HG02798 (cell line): ENCODE data around the gene ARHGAP12.
"Not testable (repeated sequence)": the region's sequence is repeated elsewhere in the genome, so short reads cannot be mapped to it uniquely, and the experiment has no call there.

Source experiments
- ATAC-seq: cut with Tn5 transposase; IDR thresholded peaks from one replicate; pipeline ENCODE4 v1.9.1; 2021; ENCODE audit warnings: mild to moderate bottlenecking; ENCODE audit not compliant: unreplicated experiment, poor library complexity

ARHGAP12 gene, protein sequence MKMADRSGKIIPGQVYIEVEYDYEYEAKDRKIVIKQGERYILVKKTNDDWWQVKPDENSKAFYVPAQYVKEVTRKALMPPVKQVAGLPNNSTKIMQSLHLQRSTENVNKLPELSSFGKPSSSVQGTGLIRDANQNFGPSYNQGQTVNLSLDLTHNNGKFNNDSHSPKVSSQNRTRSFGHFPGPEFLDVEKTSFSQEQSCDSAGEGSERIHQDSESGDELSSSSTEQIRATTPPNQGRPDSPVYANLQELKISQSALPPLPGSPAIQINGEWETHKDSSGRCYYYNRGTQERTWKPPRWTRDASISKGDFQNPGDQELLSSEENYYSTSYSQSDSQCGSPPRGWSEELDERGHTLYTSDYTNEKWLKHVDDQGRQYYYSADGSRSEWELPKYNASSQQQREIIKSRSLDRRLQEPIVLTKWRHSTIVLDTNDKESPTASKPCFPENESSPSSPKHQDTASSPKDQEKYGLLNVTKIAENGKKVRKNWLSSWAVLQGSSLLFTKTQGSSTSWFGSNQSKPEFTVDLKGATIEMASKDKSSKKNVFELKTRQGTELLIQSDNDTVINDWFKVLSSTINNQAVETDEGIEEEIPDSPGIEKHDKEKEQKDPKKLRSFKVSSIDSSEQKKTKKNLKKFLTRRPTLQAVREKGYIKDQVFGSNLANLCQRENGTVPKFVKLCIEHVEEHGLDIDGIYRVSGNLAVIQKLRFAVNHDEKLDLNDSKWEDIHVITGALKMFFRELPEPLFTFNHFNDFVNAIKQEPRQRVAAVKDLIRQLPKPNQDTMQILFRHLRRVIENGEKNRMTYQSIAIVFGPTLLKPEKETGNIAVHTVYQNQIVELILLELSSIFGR

DNA sequence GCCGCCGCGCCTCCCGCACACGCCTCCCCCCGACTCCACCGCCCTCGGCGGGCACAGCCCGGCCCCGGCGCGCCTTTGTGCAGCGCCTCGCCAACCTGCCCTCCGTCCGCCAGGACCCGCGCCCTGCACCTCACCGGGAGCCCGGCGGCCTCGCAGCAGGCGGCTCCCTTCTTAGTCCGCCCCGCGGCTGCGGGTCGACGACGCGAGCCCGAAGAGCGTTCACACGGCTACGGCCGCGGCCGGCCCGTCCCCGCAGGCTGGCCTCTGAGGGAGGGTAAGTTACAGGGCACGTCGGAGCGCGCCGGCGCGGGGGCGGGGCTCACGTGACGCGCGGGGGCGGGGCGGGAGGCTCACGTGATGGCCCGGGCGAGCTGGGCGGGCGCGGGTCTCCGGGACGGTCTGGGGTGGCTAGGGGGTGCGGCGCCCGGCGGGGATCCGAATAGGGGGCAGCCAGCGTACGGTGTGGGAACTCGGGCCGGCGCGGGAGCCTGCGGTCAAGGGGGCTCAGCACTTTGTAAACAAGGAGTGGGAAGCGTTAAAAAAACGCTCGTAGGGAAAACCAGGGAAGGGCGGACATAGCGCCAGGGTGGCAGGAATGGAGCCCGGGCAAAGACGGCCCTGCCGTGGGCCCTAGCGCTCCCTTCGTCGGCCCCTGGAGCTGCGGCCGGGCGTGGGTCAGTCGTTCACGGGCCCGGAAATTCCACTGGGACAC lies at the start of gene ARHGAP12:
Gene ARHGAP12, minus strand, starts transcription at position 283 of the 712 bp plus-strand sequence. CDS start 19,976 bp downstream, outside the sequence.
- ATAC-seq = peak; percentile 83

- ATAC-seq = no peak
These were observed 49.5 kb upstream of the ARHGAP12 start for GRCh38 chr10:31978156-31978483.

DNA sequence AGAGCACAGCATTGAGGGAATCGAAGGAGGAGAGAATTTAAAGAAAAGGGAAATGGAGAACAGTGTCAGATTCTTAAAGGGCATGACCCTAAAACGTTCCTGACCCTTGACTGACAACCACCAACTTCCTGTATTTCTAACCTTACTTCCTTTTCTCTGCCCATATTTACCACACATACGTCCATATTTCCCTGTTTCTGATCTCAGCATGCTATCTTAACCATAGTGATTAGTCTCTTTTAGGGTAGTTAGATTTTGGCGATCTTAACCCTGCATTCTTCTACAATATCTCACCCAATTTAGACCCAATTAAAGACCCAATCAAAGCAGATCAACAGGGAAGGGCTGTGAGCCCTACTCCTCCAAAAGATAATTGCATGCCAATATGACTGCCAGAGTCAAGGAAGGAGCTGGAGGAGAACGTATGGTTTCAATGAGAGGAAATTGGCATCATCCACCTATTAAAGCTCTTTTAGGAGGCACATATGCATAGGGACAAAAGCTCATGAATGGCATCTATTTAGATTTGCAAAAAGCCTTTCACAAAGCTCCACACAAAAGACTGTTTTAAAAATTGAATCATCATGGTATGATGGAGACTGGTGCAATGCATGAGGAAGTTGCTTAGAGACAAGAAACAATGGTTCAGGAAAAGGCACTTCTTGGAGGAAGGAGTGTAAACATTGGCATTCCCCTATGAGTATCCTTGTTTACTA lies 49.0 kb upstream of the ARHGAP12 start:
- no peak for ATAC-seq

GRCh38 chr10:31975157-31975765 lies 46.6 kb upstream of the ARHGAP12 start:
- ATAC-seq = no peak

GRCh38 chr10:31974434-31975124 lies 45.9 kb upstream of the ARHGAP12 start:
- no peak for ATAC-seq

GRCh38 chr10:31972519-31973041 lies 43.9 kb upstream of the ARHGAP12 start:
- ATAC-seq = no peak

GRCh38 chr10:31969847-31970246 lies 41.2 kb upstream of the ARHGAP12 start:
- not testable (repeated sequence) for ATAC-seq

GRCh38 chr10:31963589-31963980 lies 35.0 kb upstream of the ARHGAP12 start:
- no peak for ATAC-seq

DNA sequence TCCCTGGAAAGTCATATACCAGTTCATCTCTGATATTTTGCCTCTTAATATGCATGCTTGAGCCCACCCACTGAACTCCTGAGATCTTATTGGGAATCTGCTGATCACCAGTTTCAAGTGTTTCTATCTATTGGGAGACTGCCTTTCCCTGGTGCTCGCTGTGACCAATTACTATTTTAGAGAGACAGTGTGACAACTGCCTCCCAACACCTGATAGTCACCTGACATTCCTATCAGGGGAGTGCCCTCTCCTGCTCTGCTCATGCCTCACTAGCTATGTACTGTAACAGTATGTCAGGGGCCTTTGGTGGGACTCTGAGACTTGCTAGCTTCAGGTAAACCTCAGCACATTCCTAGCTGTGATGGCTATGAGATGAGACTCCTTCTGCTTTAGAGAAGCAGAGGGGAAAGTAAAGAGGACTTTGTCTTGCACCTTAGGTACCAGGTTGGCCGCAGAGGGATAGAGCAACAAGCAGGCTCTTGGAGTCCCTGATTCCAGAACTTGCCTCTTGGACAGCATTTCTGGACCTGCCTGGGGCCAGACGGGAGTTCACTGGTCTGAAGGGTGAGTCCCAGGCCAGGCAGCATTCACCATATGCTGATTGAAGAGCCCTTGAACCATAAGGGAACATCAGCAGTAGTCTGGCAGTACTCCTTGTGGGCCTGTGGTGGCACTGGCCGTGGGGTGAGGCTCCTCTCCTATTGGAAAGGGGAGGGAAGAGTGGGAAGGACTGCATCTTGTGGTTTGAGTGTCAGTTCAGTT lies 34.4 kb upstream of the ARHGAP12 start:
- no peak for ATAC-seq

- ATAC-seq = peak; percentile 53
These were observed 32.8 kb upstream of the ARHGAP12 start for GRCh38 chr10:31961277-31962074.

- ATAC-seq = no peak
These were observed 31.0 kb upstream of the ARHGAP12 start for GRCh38 chr10:31959461-31960173.

DNA sequence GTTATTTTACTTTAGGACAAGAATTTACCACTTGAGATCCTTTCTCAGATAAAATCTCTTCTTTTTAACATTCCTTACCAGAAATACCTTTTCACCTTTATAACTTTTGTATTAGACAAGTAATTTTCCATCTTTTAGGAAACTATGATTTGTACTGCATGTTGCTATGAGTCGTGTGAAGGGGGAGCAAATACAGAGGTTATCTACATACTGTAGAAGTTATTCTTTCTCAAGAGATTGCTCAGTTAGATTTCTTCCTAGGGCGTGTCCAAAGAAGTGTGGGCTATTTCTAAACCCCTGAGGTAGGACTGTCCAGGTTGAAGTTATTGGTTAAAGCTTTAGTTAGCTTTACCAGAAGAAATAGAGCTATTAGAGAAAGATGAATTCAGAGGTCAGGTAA lies 30.2 kb upstream of the ARHGAP12 start:
- no peak for ATAC-seq

DNA sequence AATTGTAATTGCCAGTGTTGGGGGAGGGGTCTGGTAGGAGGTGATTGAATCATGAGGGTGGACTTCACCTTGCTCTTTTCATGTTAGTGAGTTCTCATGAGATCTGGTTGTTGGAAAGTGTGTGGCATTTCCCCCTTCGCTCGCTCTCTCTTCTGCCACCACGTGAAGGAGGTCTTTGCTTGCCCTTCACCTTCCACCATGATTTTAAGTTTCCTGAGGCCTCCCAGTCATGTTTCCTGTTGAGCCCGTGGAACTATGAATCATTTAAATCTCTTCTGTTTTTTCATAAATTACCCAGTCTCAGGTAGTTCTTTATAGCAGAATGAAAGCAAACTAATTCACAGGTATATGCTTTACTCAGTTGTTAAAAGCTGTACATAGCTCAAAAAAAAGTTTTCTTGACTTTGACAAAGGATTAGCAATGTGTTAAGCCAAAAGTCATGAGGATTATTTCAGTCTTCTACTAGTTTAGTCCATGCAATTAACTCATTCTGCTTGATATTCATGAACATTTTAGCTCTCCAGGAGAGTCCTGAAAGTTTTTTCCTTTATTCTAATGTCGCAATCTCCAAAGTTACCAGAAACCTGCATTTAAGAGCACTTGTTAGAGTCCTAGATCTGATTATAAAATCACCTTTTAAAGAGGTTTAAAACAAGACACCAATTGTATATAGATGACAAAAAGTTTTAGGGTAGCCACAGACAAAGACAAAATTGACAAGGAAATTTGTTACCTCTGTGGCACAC lies 27.7 kb upstream of the ARHGAP12 start:
- no peak for ATAC-seq

DNA sequence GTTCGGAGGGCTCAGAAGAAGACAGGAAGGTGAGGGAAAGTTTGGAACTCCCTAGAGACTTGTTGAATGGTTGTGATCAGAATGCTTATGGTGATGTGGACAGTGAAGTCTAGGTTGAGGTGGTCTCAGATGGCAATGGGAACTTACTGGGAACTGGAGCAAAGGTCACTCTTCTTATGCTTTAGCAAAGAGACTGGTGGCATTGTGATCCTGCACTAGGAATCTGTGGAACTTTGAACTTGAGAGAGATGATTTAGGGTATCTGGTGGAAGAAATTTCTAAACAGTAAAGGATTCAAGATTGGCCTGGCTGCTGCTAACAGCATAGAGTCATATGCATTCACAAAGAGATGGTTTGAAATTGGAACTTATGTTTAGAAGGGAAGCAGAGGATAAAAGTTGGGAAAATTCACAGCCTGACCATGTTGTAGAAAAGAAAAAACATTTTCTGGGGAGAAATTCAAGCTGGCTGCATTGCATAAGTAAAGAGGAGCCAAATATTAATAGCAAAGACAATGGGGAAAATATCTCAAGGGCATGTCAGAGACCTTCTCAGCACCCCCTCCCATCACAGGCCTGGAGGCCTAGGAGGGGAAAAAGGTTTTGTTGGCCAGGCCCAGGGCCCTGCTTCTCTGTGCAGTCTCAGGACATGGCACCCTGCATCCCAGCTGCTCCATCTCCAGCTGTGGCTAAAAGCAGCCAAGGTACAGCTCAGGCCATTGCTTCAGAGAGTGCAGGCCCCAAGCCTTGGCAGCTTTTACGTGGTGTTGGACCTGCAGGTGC lies 26.0 kb upstream of the ARHGAP12 start:
- ATAC-seq = no peak

DNA sequence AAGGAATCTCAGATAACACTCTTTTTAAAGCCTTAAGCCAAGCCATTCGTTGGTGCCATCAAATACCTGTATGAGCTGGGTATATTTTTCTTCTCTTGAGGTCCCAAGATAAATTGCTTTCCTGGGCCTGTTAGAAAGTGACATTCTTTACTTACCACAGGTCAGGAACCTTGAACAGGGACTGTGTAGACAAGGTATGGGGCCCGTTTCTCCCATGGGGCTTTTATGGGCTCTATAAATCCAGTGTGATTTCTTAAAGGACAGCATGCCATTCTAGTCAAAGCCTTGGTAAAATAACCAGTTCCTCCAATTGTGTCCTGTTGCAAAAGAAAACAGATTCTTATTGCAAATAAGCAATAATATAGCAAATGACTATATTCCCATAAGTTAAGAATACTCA lies 24.8 kb upstream of the ARHGAP12 start:
- no peak for ATAC-seq
